GM19328 (cell line): ENCODE measurements around the gene RMP24.

Experiments
- ATAC-seq: cut with Tn5 transposase; IDR thresholded peaks from one replicate; pipeline ENCODE4 v1.9.1; 2021; ENCODE audit warnings: mild to moderate bottlenecking, moderate library complexity; ENCODE audit not compliant: unreplicated experiment

The RMP24 gene

DNA sequence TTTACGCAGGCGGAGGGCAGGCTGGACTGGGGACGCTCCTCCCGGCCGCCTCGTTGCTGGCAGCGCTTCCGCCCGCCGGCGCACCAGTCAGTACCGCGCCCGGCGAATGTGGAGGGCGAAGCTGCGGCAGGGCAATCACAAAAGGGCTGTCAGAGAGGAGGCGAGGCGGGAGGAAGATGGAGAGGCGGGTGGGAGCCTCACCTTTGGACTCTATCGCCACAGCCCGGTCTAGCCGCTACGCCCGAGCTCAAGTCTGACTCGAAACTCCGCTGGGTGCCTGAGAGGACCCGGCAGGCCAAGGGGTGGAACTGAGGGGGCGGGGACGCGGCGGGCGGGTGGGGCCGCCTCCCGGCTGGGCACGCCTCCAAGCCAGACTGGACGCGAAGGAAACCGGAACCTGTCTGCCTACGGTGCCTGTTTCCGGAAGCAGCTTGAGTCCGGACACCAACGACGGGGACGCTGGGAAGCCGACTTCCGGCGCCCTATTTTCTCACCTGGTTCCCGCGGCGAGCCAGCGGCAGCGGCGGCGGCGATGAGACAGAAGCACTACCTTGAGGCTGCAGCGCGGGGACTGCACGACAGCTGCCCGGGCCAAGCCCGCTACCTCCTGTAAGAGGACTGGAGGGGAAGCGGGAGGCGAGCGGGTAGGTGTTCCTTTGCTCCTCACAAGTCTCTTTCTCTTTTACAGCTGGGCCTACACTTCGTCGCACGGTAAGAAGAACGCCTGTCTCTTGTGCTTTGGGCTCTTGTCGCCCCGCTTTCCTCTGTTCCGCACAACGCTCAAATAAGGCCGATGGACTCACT is at the start of gene RMP24:
TSS of gene RMP24 (plus strand) at position 483 of the 804 bp plus-strand sequence.
- peak; percentile 90 for ATAC-seq

DNA sequence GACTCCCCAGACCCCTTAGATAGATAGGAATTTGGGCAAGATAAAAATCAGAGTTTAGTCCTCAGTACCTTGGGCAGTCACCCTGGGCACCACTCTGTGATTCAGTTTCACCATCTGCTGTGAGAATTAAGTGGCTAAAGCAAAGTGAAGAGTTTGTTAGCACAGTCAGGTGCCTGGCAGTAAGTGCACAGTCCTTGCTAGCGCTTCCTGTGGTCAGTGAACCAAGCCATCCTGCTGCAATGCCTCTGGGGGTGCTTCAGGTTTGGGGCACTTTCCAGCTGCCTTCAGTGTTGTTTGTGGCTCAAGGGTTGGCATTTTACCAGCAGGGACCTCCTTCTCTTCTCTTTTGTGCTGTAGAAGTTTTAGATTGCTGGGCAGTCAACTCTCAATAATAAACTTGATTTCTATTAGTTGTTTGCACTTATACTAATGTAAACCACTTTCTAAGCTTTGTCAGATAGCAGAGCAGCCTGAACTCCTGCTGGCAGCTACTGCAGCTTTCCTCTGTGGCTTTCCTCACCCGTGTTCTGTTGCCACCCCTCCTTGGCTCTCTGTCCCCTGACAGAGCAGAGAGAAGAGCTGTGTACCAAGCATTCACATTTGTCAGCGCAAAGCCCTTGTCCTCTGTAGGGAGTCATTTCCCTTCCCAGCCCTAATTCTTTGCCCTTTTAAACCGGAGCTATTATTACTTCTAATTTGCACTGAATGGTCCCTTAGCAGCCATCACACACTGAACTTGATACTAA is 48.4 kb upstream of the RMP24 start:
- ATAC-seq: no peak

DNA sequence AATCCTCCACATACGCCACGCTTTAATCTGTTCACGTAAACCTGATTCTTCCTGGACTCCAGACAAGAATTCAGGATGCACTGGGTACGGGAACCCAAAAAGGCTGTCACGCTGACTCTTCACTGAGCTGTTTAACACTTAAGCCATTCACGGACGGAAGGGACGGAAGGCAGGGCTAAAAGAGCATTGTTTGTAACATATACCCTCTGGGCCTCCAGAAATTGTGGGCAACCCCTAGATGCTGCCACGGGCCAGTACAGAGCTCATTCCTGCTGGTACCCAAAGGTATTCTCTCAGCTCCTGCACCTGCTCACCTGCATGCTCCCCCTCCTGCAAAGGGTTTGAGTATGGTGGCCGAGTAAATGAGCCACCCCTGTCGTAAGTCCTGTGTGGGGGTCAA is 45.6 kb upstream of the RMP24 start:
- ATAC-seq: no peak

DNA sequence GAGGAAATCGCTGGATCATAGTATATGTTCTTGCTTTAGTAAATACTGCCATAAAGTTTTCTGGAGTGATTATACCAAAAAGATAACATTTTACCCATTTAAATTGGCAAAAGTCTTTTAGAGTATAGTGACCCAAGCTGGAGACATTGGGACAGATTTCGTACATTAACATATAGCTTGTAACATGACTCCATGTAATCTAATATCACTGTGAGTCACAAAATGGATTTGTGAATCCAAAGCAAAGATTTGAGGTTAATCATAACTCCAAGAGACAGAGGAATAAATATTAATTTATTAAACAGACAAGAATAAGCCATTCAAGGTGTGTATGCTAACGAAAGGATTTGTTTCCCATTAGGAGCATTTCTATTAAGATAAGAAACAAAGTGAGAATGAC is 45.0 kb upstream of the RMP24 start:
- ATAC-seq: no peak

GRCh38 chr18:35933982-35934381 is 38.5 kb upstream of the RMP24 start:
- ATAC-seq: no peak

- no peak for ATAC-seq
Observed at GRCh38 chr18:35934891-35935290, 37.6 kb upstream of the RMP24 start.

- ATAC-seq: no peak
Observed at GRCh38 chr18:35935805-35936204, 36.7 kb upstream of the RMP24 start.

DNA sequence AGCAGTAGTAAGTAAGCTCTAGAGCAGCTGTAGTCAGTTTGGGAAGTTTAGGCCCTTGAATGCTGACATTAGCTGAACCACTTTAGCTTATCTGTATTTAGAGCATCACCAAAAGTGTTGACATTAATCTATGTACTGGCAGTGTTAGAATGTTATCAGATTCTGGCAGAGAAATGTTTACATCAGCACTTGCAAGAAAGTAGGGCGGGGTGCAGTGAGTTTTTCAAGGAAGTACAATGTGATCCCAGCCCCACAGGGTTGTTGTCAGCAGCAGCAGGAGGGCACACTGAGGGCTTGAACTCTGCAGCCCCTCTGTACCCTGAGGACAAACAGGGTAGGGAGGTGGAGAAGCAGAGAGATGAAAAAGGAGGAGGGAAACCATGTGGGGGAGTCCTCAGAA is 35.5 kb upstream of the RMP24 start:
- ATAC-seq: no peak

- ATAC-seq: no peak
Observed at GRCh38 chr18:35938158-35938557, 34.3 kb upstream of the RMP24 start.

- ATAC-seq: no peak
Observed at GRCh38 chr18:35938562-35938961, 33.9 kb upstream of the RMP24 start.

DNA sequence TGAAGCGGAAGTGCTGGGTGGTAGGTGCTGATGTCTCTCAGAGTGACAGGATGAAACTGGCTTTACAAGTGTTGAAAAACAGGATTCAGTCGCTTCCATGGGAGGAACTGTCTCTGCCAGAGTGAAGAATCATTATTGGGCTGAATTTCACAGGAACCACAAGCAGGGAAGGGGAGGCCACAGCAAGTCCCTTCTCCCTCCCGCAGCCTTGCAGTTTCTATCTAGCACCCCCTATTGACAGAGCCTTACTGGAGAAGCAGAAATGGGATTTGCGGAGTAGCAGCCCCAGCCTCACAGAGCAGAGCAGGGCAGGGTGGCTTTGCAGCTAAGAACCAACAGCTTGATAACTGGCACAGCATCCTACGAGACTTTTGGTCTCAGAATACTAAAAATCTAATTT is 33.3 kb upstream of the RMP24 start:
- ATAC-seq: no peak

GRCh38 chr18:35941299-35941698 is 31.2 kb upstream of the RMP24 start:
- ATAC-seq: no peak

DNA sequence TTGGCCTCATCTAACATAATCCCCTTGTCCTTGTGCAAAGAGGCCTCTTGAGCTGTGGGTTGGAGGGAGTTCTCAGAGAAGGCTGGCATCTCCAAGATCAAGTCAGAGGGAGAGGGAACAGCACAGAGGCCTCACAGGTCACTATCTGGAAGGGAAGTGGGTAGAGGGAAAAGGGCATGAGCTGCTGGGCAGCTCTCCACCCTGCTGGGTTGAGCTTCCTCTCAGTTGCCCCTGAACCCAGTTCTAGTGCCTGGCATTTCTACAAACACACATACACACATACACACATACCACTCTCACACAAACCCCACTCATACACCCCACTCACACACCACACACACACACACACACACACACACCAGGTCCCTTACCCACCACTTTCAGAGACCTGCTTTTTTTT is 30.3 kb upstream of the RMP24 start:
- no peak for ATAC-seq

GRCh38 chr18:35942661-35943060 is 29.8 kb upstream of the RMP24 start:
- ATAC-seq: no peak

GRCh38 chr18:35948080-35948479 is 24.4 kb upstream of the RMP24 start:
- ATAC-seq: no peak

DNA sequence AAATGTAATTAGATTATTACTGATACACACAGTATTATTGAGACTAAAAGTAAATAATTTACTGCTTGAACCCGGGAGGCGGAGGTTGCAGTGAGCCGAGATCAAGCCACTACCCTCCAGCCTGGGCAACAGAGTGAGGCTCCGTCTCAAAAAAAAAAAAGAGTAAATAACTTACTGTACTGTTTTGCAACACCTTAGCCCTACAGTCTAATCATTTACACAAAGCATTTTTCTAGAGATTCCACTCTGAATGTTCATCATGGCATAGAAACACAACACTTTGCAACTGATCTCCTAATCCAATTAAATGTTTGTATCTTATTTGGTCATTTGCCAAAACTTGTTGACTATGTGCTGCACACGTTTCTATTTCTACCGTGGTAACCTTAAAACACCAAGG is 23.4 kb upstream of the RMP24 start:
- no peak for ATAC-seq

DNA sequence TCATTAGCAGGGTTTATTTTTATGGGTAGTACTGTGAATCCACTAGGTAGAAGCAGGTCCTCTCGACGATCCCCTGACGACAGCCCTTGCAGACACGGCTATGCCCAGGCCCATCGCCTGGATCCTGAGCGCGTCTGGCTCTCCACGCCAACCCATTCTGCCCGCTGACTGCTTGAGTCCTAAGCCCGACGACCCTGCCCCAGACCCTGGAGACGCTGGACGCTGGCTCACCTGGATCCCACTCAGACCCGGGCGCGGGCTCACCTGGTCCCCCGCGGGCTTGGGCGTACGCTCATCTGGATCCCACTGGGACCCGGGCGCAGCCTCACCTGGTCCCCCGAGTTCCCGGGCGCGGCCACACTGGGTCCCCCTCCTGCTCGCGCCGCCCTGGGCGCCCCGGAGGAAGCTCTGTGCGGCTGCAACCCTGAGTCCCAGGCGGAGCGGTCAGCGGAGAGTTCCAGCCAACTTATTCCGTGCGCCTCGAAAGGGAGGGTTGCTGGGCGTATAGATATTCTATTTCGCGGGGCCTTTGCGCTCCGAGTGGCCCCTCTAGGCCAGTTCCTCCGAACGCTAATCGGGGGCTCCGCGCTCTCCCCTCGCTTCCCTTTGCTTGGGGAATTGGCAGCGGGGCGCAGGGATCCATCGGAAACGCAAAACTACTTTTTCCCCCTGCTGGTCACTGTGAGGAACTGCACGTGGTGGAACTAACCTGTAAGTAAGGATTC is 22.4 kb upstream of the RMP24 start:
- ATAC-seq: no peak

- ATAC-seq: no peak
Observed at GRCh38 chr18:35950628-35950982, 21.9 kb upstream of the RMP24 start.

- no peak for ATAC-seq
Observed at GRCh38 chr18:35953688-35954087, 18.8 kb upstream of the RMP24 start.

DNA sequence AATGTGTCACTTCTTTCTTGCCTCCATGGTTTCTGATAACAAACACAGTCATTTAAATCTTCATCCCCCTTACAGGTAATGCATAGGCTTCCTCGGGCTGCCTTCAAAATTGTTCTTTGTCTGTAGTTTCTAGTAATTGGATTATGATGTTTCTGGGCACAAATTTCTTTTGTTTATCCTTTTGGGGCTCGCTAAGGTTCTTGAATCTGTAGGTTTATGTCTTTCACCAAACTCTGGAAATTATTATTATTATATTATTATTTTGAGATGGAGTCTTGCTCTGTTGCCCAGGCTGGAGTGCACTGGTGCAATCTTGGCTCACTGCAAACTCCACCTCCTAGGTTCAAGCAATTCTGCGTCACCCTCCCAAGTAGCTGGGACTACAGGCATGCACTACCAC is 16.3 kb upstream of the RMP24 start:
- ATAC-seq: no peak

DNA sequence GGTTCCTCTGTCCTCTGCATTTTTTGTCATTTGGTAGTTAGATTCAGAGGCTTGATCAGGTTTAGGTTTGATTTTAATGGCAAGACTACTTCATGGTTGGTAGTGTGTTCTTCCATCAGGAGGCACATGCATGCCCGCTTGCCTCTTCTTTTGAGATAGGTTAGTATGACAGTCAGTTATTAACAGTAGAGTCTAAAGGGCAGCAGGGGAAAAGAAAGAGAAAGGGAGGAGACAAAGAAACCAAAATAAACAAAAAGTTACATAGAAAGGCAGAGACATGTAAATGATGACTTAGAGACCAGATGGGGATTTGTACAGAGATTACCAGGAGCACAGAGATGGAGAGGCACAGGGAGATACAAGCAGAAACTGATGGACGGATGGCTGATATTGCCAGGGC is 10.2 kb upstream of the RMP24 start:
- ATAC-seq: no peak

DNA sequence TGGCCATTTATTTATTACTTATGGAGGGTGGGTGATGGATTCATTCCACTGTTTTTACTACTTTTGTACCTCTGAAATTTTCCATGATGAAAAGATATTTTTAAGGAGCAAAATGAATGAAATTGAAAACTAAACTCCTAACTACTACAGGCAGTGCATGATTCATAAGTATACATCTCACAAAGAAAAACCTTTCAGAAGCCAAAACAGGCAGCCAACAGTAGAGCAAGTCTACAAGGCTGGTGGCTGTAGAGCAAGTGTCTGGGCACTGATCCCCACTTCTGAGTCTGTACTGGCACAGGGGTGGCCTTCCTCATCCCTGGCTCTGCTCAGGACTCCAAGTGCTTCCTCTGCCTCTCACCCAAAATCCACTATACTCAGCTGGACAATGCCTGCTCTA is 8.2 kb upstream of the RMP24 start:
- ATAC-seq: no peak
